Measurements from ENCODE around the gene AOPEP.
"Not testable (repeated sequence)": the region's sequence is repeated elsewhere in the genome, so short reads cannot be mapped to it uniquely, and the experiment has no call there.

AOPEP gene

DNA sequence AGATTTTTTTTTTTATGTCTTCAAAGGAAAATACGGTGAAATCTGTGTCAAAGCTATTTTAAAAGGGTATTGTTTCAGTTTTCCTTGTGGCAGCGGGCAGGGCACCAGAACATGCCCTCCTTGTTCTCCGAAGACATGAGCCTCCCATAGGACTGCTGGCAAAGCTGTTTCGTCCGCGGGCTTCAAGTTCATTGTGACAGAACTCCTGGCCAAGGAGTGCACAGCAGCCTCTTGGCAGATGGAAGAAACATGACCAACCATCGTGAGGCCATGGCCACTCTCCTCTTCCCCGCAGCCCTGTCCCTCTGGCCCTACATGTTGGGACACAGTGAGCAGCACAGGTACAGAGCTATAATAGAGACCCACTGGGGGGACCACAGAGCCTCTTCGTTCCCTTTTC lies 99.5 kb downstream of the AOPEP start:
- Histone ChIP-seq H3K27ac (ENCODE audit: low read length) (no peak overlapping the region), H3K4me2 (ENCODE audit: low read length) (no peak overlapping the region), H3K4me3 (ENCODE audit: low read length) (no peak overlapping the region), H3K9me3 (ENCODE audit: insufficient read depth, low read length) (no peaks in the 10 kb centered on the region), H3K27me3 (ENCODE audit: low read depth, low read length) (no peaks in the 10 kb centered on the region), H3K36me3 (replicated peaks; ENCODE audit: low read depth, low read length) (no peaks in the 10 kb centered on the region), H3K79me2 (ENCODE audit: low read length) (no peaks in the 10 kb centered on the region), H2AFZ (ENCODE audit: low read depth, low read length) (no peak overlapping the region), H3K9ac (ENCODE audit: low read length) (no peak overlapping the region), H4K20me1 (ENCODE audit: insufficient read depth, low read length) (no peaks in the 10 kb centered on the region), H3K4me1 (ENCODE audit: low read length) (peaks cover 9% of the 10 kb centered on the region)
- TF ChIP-seq, protein P1, sequence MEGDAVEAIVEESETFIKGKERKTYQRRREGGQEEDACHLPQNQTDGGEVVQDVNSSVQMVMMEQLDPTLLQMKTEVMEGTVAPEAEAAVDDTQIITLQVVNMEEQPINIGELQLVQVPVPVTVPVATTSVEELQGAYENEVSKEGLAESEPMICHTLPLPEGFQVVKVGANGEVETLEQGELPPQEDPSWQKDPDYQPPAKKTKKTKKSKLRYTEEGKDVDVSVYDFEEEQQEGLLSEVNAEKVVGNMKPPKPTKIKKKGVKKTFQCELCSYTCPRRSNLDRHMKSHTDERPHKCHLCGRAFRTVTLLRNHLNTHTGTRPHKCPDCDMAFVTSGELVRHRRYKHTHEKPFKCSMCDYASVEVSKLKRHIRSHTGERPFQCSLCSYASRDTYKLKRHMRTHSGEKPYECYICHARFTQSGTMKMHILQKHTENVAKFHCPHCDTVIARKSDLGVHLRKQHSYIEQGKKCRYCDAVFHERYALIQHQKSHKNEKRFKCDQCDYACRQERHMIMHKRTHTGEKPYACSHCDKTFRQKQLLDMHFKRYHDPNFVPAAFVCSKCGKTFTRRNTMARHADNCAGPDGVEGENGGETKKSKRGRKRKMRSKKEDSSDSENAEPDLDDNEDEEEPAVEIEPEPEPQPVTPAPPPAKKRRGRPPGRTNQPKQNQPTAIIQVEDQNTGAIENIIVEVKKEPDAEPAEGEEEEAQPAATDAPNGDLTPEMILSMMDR (IDR thresholded peaks at IDR 0.05; ENCODE audit: low read depth, low read length), result no peak
- TF ChIP-seq EZH2phosphoT487 (IDR thresholded peaks at IDR 0.05; ENCODE audit: low read depth), result no peak

DNA sequence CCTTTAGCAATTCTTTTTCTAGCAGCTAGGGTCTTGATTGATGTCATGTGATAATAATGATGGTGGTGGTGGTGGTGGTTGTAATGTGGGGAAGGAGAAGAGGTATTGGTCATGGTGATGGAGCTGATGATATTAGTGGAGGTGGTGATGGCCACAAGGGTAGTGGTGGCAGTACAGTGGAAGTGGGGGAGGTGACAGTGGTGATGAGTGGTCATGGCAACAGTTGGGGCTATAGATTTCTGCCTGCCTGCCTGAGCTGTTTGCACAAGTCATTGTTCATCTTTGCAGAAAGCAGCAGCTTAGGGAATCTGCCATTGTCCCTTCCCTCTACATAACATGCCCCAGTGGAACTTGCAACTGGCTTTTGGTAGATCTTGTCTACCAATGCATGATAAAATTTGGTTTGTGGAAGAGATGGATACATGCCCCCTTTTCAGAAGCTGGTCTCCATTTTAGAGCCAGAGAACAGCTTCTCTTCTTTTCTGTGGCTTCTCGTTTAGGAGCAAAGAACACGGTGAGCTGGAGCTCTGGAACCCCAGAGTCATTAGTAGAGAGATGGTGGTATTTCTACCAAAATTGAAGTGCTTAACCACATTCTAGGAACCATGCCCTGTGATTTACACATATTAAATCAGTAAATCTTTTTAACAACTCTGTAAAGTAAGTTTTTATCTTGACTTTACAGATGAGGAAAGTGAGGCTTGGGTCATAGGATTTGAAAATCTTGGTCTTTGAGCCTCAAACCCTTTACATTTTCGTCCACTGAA lies 100.3 kb downstream of the AOPEP start:
- Histone ChIP-seq H3K4me2 (ENCODE audit: low read length) (no peak overlapping the region), H3K27me3 (ENCODE audit: low read depth, low read length) (no peaks in the 10 kb centered on the region), H2AFZ (ENCODE audit: low read depth, low read length) (no peak overlapping the region), H3K27ac (ENCODE audit: low read length) (no peak overlapping the region), H4K20me1 (ENCODE audit: insufficient read depth, low read length) (no peaks in the 10 kb centered on the region), H3K9ac (ENCODE audit: low read length) (no peak overlapping the region), H3K36me3 (replicated peaks; ENCODE audit: low read depth, low read length) (no peaks in the 10 kb centered on the region), H3K79me2 (ENCODE audit: low read length) (no peaks in the 10 kb centered on the region), H3K9me3 (ENCODE audit: insufficient read depth, low read length) (no peaks in the 10 kb centered on the region), H3K4me3 (ENCODE audit: low read length) (no peak overlapping the region), H3K4me1 (ENCODE audit: low read length) (peaks cover 2% of the 10 kb centered on the region)
- TF ChIP-seq EZH2phosphoT487 (IDR thresholded peaks at IDR 0.05; ENCODE audit: low read depth), result no peak
- TF ChIP-seq, protein P1 (IDR thresholded peaks at IDR 0.05; ENCODE audit: low read depth, low read length), result no peak

DNA sequence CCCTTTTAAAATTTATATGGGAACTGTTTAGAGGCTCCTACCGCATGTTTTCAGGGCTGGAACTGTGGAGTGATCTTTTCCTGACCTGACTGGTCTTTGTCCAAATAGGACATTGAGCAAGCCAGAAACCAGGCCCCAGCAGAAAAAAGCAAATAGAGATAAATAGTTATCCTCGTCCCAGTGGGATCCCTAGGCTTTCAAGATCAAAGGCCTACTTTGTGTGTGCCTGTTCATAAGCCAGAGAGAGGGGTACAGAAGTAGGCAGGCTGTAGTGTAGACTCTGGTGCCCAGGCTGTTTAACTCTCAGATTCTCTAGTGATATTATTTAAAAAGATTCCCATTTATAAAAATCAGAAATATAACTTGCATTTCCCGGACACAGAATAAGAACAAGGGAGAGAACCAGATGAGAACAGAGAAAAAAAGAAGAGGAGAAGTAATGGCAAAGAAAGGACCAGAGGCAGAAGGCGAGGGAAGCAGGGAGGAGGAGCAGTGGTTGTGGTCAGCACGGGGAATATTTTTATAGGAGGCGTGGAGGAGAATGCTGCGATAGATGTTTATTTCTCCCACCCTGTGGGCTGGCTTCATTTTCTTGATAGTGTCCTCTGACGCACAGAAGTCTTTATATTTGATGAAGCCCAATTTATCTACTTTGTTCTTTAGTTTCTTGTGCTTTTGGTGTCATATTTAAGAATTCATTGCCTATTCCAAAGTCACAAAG lies 101.2 kb downstream of the AOPEP start:
- H3K4me2 ChIP-seq (ENCODE audit: low read length), result no peak overlapping the region
- H4K20me1 ChIP-seq (ENCODE audit: insufficient read depth, low read length), result no peaks in the 10 kb centered on the region
- H3K9me3 ChIP-seq (ENCODE audit: insufficient read depth, low read length), result no peaks in the 10 kb centered on the region
- H3K27ac ChIP-seq (ENCODE audit: low read length), result no peak overlapping the region
- no peaks in the 10 kb centered on the region for H3K27me3 ChIP-seq (ENCODE audit: low read depth, low read length)
- H3K36me3 ChIP-seq (replicated peaks; ENCODE audit: low read depth, low read length), result no peaks in the 10 kb centered on the region
- H3K79me2 ChIP-seq (ENCODE audit: low read length), result no peaks in the 10 kb centered on the region
- H3K4me3 ChIP-seq (ENCODE audit: low read length), result no peak overlapping the region
- H3K9ac ChIP-seq (ENCODE audit: low read length), result no peak overlapping the region
- no peak overlapping the region for H2AFZ ChIP-seq (ENCODE audit: low read depth, low read length)
- TF ChIP-seq EZH2phosphoT487 (IDR thresholded peaks at IDR 0.05; ENCODE audit: low read depth), result no peak
- TF ChIP-seq, protein P1 (IDR thresholded peaks at IDR 0.05; ENCODE audit: low read depth, low read length), result no peak
- H3K4me1 ChIP-seq (ENCODE audit: low read length), result no peaks in the 10 kb centered on the region

DNA sequence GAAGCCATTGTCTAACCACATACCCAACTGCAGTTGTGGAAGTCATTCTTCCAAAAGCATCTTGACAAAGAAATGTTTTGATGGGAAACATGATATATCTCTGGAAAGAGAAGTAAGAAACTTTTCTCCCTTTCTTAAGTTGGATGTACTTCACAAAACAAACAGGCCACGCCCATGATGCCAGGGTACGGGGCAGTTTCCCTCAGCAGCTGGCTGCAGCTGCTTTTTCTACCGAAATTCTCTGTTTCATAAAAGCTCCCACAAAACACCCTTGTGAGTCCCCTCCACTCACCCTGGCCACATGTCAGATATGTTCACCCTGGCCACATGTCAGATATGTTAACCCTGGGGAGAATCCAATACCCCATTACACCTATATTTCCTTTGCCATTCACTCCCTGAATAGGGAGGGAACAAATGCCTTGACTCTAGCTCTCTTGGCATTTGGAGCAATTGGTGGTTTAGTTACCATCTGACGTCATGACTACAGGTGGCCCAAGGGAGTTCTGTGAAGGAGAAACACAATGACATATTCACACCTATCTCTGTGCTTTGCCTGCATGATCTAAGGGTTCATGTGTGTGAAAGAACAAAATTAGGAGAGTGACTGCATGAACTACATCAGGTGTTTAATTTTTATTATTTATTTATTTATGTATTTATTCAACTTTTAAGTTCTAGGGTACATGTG lies 103.0 kb downstream of the AOPEP start:
- Histone ChIP-seq H3K27ac (ENCODE audit: low read length) (no peak overlapping the region), H3K36me3 (replicated peaks; ENCODE audit: low read depth, low read length) (no peaks in the 10 kb centered on the region), H3K4me2 (ENCODE audit: low read length) (no peak overlapping the region), H2AFZ (ENCODE audit: low read depth, low read length) (no peak overlapping the region), H3K4me3 (ENCODE audit: low read length) (no peak overlapping the region), H3K4me1 (ENCODE audit: low read length) (no peaks in the 10 kb centered on the region), H3K9ac (ENCODE audit: low read length) (no peak overlapping the region), H4K20me1 (ENCODE audit: insufficient read depth, low read length) (no peaks in the 10 kb centered on the region), H3K9me3 (ENCODE audit: insufficient read depth, low read length) (no peaks in the 10 kb centered on the region), H3K27me3 (ENCODE audit: low read depth, low read length) (no peaks in the 10 kb centered on the region), H3K79me2 (ENCODE audit: low read length) (no peaks in the 10 kb centered on the region)
- TF ChIP-seq, protein P1 (IDR thresholded peaks at IDR 0.05; ENCODE audit: low read depth, low read length), result no peak
- no peak for TF ChIP-seq EZH2phosphoT487 (IDR thresholded peaks at IDR 0.05; ENCODE audit: low read depth)

DNA sequence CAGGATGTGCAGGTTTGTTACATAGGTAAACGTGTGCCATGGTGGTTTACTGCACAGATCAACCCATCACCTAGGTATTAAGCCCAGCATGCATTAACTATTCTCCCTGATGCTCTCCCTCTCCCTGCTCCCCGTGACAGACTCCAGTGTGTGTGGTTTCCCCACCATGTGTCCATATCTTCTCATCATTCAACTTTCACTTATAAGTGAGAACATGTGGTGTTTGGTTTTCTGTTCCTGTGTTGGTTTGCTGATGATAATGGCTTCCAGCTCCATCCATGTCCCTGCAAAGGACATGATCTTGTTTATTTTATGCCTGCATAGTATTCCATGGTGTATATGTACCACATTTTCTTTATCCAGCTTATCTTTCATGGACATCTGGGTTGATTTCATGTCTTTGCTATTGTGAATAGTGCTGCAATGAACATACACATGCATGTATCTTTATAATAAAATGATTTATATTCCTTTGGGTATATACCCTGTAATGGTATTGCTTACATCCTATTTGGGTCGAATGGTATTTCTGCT lies 103.6 kb downstream of the AOPEP start:
- H3K4me3 ChIP-seq (ENCODE audit: low read length); H4K20me1 ChIP-seq (ENCODE audit: insufficient read depth, low read length); H3K27ac ChIP-seq (ENCODE audit: low read length); H3K4me2 ChIP-seq (ENCODE audit: low read length); H2AFZ ChIP-seq (ENCODE audit: low read depth, low read length); H3K79me2 ChIP-seq (ENCODE audit: low read length); H3K36me3 ChIP-seq (replicated peaks; ENCODE audit: low read depth, low read length); H3K9me3 ChIP-seq (ENCODE audit: insufficient read depth, low read length); H3K27me3 ChIP-seq (ENCODE audit: low read depth, low read length); H3K4me1 ChIP-seq (ENCODE audit: low read length); H3K9ac ChIP-seq (ENCODE audit: low read length): not testable (repeated sequence)

All from OCI-LY3 (cell line).